ENCODE measurements around the gene FAM200B. TPM values are rescaled to one million over a fixed set of nuclear protein-coding genes. Genes with fewer than 3 reads are reported as not detected.

Gene FAM200B
- polyA plus RNA-seq, 1 of the 3 experiments (the other 2 are of a cell fraction): 46.3 TPM

DNA sequence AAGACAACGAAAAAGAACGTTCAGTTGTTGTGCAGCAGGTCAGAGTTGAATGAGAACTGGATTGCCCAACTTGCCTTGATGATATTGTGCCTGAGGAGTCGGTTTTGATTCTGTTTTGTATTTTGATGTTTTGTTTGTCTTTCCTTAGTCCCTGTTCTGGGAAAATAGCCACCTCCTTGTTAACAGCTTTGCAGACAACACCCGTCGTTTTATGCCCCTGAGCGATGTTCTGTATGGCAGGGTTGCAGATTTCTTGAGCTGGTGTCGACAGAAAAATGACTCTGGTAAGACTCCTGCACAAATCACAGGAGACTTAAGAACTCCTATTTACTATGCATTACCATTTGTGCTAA, 25.7 kb downstream of the FAM200B start:
- H4K20me1 ChIP-seq (ENCODE audit: insufficient read depth): no peaks in the 10 kb centered on the region
- no peaks in the 10 kb centered on the region for H3K9me2 ChIP-seq
- no peaks in the 10 kb centered on the region for H3K36me3 ChIP-seq (replicated peaks in 1 of 2; ENCODE audit: control insufficient read depth in 1 of 2, insufficient read depth in 2 of 2, low read length in 1 of 2)
- H3F3A ChIP-seq (replicated peaks; ENCODE audit: insufficient read depth): no peaks in the 10 kb centered on the region
- peaks cover 0 to 3% of the 10 kb centered on the region in 2 experiments; a peak in 2 of 4 replicates for H3K4me1 ChIP-seq (ENCODE audit: control insufficient read depth in 1 of 2, insufficient read depth in 2 of 2, low read depth in 1 of 2, low read length in 1 of 2)
- H3K79me2 ChIP-seq (ENCODE audit: insufficient read depth): no peaks in the 10 kb centered on the region
- H3K4me2 ChIP-seq: no peak overlapping the region
- no peaks in the 10 kb centered on the region for H3K9me3 ChIP-seq
- 80% methylated on average over 7 of the region's 7 CpGs for WGBS (ENCODE audit: low lambda C conversion rate)
- H2AFZ ChIP-seq (ENCODE audit: low read depth): no peak overlapping the region
- H3K4me3 ChIP-seq (ENCODE audit: low read depth in 2 of 2, low read length in 1 of 2): no peak overlapping the region
- DNase-seq: no peak
- H3K27ac ChIP-seq (ENCODE audit: low read depth in 2 of 2, low read length in 1 of 2): no peak overlapping the region
- no peak for TF ChIP-seq GATA2 (CRISPR knock-in tag; IDR thresholded peaks at IDR 0.05)
- TF ChIP-seq, protein P1, sequence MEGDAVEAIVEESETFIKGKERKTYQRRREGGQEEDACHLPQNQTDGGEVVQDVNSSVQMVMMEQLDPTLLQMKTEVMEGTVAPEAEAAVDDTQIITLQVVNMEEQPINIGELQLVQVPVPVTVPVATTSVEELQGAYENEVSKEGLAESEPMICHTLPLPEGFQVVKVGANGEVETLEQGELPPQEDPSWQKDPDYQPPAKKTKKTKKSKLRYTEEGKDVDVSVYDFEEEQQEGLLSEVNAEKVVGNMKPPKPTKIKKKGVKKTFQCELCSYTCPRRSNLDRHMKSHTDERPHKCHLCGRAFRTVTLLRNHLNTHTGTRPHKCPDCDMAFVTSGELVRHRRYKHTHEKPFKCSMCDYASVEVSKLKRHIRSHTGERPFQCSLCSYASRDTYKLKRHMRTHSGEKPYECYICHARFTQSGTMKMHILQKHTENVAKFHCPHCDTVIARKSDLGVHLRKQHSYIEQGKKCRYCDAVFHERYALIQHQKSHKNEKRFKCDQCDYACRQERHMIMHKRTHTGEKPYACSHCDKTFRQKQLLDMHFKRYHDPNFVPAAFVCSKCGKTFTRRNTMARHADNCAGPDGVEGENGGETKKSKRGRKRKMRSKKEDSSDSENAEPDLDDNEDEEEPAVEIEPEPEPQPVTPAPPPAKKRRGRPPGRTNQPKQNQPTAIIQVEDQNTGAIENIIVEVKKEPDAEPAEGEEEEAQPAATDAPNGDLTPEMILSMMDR (IDR thresholded peaks at IDR 0.05): no peak
- TF ChIP-seq ELF1 (IDR thresholded peaks at IDR 0.05): no peak
- no peaks in the 10 kb centered on the region for H3K27me3 ChIP-seq (ENCODE audit: insufficient read depth)
- POLR2A ChIA-PET: no interaction called here
- H3K9ac ChIP-seq: no peak overlapping the region
- CTCF ChIA-PET: interaction anchor here (0.5 kb wide), 1 partner anchor 105 kb away, joined by 3 read pairs; no protein-coding TSS in a partner anchor

DNA sequence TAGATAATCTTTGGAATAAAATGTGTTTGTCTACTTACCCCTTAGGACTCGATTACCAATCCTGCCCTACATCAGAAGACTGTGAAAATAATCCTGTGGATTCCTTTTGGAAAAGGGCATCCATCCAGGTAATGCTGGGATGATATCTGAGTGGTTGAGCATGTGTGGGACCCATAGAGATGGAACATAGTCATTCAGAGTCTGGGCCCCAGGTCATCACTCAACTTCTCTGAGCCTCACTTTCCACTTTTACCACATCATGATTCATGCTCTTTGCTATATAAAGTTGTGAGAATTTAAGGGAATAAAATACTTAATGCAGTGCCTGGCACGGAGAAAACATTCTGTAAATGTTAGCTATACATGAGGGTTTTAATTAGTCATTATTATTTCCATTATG, 30.1 kb downstream of the FAM200B start:
- POLR2A ChIA-PET: no interaction called here
- TF ChIP-seq RFX5 (IDR thresholded peaks at IDR 0.05; ENCODE audit: low read length) (no peak), RXRA (IDR thresholded peaks at IDR 0.05; ENCODE audit: borderline replicate concordance, low read depth) (no peak), GATA2 (CRISPR knock-in tag; IDR thresholded peaks at IDR 0.05) (no peak), RAD21 (IDR thresholded peaks at IDR 0.05; ENCODE audit: low read length) (no peak), JUND (IDR thresholded peaks at IDR 0.05) (no peak), FOXJ3 (CRISPR knock-in tag; IDR thresholded peaks at IDR 0.05) (no peak), SIN3A (IDR thresholded peaks at IDR 0.05; ENCODE audit: borderline replicate concordance, low read depth, low read length) (no peak), ELF1 (IDR thresholded peaks at IDR 0.05) (no peak), CHD2 (IDR thresholded peaks at IDR 0.05; ENCODE audit: low read length, partially characterized antibody) (no peak), MEF2A (IDR thresholded peaks at IDR 0.05; ENCODE audit: borderline replicate concordance, low read depth) (no peak), TCF12 (IDR thresholded peaks at IDR 0.05) (no peak), TAF1 (IDR thresholded peaks at IDR 0.05; ENCODE audit: borderline replicate concordance, low read depth, low read length) (no peak)
- TF ChIP-seq, protein P2, sequence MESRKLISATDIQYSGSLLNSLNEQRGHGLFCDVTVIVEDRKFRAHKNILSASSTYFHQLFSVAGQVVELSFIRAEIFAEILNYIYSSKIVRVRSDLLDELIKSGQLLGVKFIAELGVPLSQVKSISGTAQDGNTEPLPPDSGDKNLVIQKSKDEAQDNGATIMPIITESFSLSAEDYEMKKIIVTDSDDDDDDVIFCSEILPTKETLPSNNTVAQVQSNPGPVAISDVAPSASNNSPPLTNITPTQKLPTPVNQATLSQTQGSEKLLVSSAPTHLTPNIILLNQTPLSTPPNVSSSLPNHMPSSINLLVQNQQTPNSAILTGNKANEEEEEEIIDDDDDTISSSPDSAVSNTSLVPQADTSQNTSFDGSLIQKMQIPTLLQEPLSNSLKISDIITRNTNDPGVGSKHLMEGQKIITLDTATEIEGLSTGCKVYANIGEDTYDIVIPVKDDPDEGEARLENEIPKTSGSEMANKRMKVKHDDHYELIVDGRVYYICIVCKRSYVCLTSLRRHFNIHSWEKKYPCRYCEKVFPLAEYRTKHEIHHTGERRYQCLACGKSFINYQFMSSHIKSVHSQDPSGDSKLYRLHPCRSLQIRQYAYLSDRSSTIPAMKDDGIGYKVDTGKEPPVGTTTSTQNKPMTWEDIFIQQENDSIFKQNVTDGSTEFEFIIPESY (IDR thresholded peaks at IDR 0.05; ENCODE audit: borderline replicate concordance, low read depth): no peak
- TF ChIP-seq, protein P3, sequence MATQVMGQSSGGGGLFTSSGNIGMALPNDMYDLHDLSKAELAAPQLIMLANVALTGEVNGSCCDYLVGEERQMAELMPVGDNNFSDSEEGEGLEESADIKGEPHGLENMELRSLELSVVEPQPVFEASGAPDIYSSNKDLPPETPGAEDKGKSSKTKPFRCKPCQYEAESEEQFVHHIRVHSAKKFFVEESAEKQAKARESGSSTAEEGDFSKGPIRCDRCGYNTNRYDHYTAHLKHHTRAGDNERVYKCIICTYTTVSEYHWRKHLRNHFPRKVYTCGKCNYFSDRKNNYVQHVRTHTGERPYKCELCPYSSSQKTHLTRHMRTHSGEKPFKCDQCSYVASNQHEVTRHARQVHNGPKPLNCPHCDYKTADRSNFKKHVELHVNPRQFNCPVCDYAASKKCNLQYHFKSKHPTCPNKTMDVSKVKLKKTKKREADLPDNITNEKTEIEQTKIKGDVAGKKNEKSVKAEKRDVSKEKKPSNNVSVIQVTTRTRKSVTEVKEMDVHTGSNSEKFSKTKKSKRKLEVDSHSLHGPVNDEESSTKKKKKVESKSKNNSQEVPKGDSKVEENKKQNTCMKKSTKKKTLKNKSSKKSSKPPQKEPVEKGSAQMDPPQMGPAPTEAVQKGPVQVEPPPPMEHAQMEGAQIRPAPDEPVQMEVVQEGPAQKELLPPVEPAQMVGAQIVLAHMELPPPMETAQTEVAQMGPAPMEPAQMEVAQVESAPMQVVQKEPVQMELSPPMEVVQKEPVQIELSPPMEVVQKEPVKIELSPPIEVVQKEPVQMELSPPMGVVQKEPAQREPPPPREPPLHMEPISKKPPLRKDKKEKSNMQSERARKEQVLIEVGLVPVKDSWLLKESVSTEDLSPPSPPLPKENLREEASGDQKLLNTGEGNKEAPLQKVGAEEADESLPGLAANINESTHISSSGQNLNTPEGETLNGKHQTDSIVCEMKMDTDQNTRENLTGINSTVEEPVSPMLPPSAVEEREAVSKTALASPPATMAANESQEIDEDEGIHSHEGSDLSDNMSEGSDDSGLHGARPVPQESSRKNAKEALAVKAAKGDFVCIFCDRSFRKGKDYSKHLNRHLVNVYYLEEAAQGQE (IDR thresholded peaks at IDR 0.05; ENCODE audit: low read depth, low read length): no peak
- TF ChIP-seq, protein P4, sequence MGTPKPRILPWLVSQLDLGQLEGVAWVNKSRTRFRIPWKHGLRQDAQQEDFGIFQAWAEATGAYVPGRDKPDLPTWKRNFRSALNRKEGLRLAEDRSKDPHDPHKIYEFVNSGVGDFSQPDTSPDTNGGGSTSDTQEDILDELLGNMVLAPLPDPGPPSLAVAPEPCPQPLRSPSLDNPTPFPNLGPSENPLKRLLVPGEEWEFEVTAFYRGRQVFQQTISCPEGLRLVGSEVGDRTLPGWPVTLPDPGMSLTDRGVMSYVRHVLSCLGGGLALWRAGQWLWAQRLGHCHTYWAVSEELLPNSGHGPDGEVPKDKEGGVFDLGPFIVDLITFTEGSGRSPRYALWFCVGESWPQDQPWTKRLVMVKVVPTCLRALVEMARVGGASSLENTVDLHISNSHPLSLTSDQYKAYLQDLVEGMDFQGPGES (IDR thresholded peaks at IDR 0.05; ENCODE audit: low read depth, low read length): no peak
- Histone ChIP-seq H3K4me1 (ENCODE audit: control insufficient read depth in 1 of 2, insufficient read depth in 2 of 2, low read depth in 1 of 2, low read length in 1 of 2) (peaks cover 0 to 4% of the 10 kb centered on the region in 2 experiments; a peak in 2 of 4 replicates), H3K9me3 (no peaks in the 10 kb centered on the region), H3F3A (replicated peaks; ENCODE audit: insufficient read depth) (no peaks in the 10 kb centered on the region), H4K20me1 (ENCODE audit: insufficient read depth) (no peaks in the 10 kb centered on the region), H3K4me3 (ENCODE audit: low read depth in 2 of 2, low read length in 1 of 2) (no peak overlapping the region), H3K9ac (no peak overlapping the region), H3K27me3 (ENCODE audit: insufficient read depth) (no peaks in the 10 kb centered on the region), H3K79me2 (ENCODE audit: insufficient read depth) (no peaks in the 10 kb centered on the region), H3K9me2 (no peaks in the 10 kb centered on the region), H2AFZ (ENCODE audit: low read depth) (no peak overlapping the region), H3K4me2 (no peak overlapping the region), H3K27ac (ENCODE audit: low read depth in 2 of 2, low read length in 1 of 2) (no peak overlapping the region), H3K36me3 (replicated peaks in 1 of 2; ENCODE audit: control insufficient read depth in 1 of 2, insufficient read depth in 2 of 2, low read length in 1 of 2) (no peaks in the 10 kb centered on the region)
- WGBS (ENCODE audit: low lambda C conversion rate): 79% methylated on average over 2 of the region's 2 CpGs
- no peak for DNase-seq
- CTCF ChIA-PET: interaction anchor here (1.3 to 1.7 kb wide), 3 partner anchors 18 to 171 kb away, joined by 3 to 6 read pairs (median 3); no protein-coding TSS in a partner anchor
